GM19395 (cell line): ENCODE results near the gene KASH5.

ENCODE experiments used
- ATAC-seq: cut with Tn5 transposase; IDR thresholded peaks from one replicate; pipeline ENCODE4 v1.9.1; 2021; ENCODE audit warnings: mild to moderate bottlenecking, moderate library complexity; ENCODE audit not compliant: unreplicated experiment

The KASH5 gene

DNA sequence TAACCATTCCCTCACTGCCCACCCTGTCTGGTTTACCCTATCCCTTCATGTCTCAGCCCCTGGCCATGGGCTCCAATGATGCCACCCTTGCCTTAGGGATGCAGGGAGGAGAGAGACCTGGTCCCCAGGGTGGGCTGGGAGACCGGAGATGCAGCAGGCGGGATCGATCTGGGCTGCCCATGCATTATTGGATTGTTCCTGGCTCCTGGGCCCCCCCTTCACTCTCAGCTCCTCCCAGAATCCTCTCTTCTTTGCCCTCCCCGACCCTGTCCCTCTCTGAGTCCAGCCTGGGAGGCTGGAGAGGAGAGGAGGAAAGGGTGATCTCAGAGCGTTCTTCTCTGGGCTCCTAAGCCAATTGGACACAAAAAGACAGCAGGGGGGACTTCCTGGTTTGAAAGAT is 5.8 kb downstream of the KASH5 start:
- no peak for ATAC-seq

DNA sequence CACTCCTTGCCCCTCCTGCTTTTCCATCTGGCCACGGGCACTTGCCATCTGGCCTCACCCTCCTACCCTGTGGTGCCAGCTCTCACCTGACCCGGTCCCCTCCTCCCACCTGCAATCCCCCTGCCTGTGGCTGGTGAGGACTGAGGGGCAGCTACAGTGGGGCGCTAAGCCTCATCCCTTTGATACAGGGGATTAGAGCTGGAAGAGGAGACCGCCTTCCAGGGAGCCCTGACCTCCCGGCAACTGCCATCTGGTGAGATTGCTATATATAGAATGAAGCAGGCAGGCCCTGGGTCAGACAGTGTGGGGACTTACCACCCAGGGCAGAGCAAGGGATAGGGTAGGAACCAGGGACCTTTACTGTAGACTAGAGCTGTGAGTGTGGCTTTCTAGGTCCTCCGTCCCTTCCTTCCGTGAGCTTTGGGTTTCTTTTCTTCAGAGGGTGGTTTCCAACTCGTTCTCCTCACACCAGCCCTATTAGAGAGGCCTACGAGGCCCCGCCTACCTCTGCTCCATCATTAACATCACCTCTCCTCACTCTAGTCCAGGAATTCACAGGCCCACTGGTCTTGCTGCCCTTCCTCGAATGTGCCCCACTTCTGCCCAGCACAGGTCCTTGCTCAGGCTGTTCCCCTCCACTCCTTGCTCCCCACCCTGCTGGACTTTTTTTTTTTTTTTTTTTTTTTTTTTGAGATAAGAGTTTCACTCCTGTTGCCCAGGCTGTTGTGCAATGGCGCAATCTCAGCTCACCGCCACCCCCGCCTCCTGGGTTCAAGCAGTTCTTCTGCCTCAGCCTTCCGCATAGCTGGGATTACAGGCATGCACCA is 7.7 kb downstream of the KASH5 start:
- no peak for ATAC-seq

DNA sequence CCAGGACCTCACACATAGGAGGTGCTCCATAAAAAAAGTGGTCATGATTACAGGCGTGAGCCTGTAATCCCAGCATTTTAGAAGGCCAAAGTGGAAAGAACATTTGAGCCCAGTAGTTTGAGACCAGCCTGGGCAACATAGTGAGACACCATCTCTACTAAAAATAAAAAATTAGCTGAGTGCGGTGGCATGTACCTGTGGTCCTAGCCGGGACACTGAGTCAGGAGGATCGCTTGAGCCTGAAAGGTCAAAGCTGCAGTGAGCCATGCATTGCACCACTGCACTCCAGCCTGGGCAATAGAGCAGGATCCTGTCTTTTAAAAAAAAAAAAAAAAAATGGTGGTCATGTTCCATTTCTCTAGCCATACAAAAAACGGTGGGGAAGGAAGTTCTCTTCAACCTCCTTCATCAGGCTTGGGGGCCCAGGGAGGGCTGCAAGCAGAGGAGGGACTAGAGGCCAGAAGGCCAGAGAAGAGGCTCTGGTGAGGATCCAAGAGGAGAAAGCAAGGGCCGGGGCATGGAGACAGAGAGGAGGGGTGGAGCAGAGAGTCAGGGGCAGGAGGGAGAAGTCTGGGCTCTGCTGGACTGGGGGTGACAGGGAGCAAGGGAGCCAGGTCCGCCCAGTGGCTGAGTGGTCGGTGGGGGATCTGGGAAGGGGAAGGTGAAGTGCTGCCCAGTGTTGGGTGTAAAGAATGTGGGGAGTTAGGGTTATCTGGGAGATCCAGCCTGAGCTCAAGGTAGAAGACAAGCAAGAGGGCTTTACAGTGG is 8.9 kb downstream of the KASH5 start:
- no peak for ATAC-seq

DNA sequence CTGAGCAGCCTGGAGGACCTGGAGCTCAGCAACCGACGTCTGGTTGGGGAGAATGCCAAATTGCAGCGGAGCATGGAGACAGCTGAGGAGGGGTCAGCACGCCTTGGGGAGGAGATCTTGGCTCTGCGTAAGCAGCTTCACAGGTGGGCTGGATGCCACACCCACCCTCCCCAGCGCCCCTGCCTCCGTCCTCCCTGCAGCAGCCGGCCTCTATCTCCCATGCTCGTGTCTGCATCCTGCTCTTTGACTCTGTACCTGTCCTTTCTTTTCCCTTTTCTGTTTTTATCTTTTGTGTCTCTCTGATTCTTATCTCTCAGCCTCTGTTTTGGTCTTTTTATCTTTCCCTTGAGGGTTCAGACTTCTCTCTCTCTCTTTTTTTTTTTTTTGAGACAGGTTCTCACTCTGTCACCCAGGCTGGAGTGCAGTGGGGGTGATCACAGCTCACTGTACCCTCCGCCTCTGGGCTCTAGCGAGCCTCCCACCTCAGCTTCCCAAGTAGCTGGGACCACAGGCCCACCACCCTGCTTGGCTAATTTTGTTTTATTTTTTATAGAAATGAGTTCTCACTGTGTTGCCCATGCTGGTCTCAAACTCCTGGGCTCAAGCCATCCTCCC is 10.1 kb downstream of the KASH5 start:
- no peak for ATAC-seq

DNA sequence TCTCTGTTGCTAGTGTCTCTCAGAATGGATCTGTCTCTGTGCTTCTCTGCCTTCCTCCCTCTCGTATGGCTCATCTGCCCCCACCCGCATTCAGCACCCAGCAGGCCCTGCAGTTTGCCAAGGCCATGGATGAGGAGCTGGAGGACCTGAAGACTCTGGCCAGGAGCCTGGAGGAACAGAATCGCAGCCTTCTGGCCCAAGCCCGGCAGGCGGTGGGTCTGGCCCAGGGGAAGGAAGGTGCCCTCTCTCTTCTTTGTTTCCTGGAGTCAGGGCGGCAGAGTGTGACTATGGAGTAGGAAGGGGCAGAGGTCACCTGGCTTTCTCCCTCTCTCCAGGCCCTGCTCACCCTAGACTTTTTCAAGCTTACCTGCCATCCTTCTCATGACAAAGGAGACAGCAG is 10.9 kb downstream of the KASH5 start:
- no peak for ATAC-seq

DNA sequence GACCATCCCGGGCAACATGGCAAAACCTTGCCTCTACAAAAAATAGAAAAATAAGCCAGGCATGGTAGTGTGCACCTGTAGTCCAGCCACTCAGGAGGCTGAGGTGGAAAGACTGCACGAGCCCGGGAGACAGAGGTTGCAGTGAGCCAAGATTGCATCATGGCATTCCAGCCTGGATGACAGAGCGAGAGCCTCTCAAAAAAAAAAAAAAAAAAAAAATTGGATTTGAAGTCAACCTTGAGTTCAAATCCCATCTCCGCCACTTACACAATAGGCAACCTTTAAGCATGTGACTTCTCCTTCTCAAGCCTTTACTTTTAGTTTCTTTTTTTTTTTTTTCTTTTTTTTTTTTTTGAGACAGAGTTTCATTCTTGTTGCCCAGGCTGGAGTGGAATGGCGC is 12.0 kb downstream of the KASH5 start:
- no peak for ATAC-seq

DNA sequence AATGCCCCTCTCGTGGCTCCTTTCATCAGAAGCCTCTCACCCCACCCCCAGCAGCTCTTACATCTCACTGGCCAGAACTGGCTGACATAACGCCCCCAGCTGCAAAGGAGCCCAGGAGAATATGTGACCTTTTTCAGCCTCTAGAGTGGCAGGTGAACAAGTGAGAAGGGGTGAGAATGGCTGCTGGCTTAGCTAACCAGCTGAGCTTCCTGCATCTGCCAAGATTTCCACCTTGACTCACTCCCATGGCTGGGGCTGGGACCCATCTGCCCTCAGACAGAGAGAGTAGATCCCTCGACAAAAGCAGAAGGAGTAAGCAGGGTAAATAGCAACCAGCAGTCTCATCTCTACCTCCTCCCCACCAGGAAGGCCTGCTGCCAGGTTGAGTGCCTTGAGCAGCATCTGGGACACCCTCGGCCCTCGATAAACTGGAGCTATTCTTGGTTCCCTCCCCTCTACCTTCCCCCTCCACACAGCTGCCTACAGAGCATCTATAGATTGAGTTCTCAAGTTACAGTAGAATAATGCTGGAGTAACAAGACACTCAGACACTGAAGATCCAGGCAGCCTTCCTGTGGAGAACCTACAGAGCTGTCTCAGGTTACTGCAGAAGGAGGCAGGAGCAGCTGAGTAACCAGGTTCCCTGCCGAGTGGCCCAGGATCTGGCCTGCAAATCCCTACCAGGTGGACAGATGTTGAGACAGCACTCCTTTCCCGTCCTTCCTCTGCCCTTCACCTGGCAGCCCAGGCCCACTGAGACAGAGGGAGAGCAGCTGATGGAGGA is 15.5 kb downstream of the KASH5 start:
- ATAC-seq: no peak

DNA sequence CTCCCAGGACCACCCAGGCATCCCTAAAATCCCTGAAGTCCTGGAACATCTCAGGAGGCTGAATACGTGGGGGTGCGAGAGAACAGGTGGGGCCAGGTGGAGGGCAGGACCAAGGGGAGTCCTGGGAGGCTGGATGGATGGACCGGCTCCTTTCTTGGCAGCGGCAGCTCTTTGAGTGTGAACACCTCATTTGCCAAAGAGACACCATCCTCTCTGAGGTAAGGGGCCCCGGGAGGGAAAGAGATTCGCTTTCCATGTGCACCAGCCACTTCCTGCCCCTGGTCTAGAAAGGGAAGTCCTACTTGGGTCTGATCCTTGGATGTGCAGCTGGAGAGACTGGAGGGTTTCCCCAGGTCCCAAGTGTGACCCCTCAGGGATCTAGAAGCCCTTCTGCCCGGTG is 19.0 kb downstream of the KASH5 start:
- no peak for ATAC-seq

DNA sequence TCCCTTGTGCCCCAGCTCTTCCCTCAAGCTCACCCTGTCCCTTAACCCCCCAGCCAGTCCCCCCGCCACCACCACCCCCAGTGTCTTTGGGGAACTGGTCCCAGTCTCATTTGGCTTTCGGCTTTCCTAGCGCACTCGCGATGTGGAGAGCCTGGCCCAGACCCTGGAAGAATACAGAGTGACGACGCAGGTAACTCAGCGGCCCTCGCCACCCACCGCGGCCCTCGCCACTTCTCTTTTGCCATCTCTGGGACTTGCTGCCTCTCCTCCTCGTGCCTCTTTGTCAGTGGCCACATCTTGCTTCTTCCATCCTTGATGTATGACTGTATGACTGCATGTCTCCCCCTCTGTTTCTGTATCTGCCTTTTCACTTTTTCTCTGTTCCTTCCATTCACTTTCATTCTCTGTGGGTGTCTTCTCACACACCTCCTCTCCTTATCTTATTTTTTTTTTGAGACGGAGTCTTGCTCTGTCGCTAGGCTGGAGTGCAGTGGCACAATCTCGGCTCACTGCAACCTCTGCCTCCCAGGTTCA is 19.5 kb downstream of the KASH5 start:
- no peak for ATAC-seq

DNA sequence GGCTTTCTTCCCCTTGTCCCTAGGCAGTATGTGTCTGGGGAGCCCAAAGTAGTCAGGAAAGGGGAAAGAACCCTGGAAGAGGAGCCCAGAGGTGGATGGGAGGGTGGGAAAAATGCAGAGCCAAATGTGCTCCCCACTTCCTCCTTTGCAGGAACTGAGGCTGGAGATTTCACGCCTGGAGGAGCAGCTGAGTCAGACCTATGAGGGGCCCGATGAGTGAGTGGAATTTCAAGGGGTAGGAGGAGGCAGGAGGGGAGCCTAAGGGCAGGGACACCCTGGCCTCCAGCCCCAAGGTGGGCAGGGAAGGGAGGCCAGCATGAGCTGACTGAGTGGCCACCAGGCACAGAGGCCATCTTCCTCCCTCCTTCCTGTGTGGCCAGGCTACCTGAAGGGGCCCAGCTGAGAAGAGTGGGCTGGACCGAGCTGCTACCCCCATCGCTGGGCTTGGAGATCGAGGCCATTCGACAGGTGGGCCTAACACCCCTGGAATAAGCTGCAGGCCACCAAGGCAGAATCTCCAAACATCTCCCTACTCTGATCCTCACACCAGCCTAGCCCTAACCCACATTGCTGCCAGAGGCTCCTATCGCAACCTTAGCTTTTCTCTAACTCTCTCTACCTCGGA is 20.9 kb downstream of the KASH5 start:
- no peak for ATAC-seq

DNA sequence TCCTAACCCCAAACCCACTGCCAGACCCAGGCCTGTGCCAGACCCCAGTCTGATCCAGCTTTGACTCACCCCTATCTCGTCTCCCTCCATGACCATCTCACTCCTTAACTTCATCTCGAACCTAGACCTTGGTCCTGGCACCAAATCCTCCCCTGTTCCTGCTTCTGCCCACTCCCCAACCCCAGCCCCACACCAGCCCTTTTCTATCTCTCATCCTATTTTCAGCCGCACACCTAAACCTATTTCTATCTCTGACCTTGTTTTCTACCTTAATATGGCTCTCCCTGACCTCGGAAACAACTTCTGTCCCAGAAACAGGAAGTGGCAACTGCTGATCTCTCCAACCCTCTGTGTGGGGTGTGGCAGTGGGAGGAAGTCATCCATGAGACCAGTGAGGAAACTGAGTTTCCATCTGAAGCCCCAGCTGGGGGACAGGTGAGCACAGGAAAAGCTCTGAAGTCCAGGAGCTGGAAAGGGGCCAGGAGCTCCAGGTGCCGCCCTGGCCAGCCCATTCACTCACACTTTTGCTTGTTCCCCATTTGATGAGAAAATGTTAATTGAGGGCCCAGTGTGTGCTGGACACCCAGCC is 21.5 kb downstream of the KASH5 start:
- ATAC-seq: no peak

DNA sequence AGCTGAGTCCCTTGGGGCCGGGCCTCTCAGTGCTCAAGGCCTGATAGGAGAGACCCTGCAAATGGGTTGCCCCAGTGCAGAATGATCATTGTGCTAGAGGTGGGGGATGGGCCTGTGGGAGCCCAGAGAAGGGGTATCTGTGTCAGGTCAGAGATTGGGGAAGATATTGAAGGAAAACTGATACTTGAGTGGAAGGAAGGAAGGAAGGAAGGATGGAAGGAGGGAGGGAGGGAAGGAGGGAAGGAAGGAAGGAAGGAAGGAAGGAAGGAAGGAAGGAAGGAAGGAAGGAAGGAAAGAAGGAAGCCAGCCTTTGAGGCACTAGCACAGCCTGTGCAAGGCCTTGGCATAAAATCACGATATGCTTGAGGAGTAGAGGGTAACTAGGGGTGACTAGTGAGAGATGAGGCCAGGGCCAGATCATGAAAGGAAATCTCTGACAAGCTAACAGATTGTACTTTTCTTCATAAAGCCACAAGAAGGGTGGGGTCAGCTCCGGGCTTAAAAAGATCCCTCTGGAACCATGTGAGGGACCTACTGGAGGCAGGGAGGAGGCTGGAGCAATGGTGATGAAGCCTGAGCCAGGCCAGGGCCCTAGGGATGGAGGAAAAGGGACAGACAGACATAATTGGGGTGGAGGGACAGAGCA is 23.8 kb downstream of the KASH5 start:
- ATAC-seq: no peak

DNA sequence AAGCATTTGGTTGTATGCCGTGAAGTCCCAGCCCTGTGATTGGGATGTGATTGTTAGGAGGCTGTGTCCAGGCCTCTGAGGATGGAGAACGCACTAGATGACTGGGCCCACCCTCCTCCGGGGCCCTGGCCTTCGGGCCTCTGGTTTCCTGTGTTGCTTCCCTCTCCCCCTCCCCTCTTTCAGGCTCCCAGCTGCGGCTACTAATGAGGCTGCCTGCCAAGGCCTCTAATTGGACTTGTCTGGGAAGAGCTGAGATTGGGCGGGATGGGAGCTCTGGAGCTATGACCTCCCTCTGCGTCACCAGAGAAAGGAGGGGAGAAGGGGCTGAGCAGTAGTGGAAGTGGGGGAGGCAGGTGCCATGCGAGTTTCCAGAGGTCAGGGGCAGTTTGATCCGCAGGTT is 25.3 kb downstream of the KASH5 start:
- ATAC-seq: no peak

DNA sequence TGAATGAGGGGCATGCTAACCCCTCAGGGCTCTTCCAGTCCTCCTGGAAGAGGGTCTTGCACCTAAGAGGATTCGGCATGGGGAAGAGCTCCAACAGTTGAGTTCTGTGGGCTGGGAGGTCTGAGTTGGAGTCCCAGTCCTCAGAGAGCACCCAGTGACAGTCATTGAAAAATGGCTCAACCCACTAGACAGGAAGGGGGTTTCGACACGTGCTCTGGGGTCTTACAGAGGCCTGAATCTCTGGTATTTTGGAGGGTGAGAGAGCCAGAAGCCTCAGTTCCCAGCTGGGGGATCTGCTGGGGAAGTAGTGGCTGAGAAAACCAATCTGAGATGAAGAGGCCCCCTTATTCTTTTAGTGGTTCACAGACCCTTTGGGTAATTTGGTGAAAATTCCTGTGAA is 26.2 kb downstream of the KASH5 start:
- ATAC-seq: no peak

DNA sequence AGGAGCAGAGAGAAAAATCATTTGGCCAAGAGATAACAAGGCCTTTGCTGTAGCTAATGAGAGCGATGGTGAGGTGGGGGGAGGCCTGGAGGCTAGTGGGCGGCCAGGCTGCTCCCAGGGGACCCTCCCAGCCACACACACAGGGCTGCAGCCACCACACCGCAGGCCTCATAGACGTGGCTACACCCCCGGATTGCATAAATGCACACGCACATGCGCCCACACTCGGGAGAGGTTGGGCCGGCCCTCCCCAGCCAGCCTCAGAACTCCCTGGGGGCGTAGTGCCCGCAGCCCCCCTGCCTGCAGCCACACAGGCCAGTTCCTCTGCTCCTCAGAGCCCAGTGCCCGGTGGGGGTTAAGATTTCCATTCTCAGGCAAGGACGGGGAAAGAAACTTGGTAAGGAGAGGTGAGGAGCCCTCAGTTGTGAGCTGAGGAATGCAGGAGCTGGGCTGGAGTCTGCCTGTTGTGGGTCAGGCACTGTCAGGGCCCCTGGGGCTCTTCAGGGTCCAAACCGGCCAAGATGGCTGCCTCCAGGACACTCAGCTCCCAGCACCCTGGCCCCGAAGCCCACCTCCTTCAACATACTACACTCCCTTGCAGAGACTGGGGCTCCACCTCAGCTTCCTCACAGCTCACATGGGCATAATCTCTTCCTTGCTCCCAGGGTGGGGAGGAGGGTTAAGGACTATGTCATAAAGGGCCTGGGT is 27.2 kb downstream of the KASH5 start:
- ATAC-seq: no peak

DNA sequence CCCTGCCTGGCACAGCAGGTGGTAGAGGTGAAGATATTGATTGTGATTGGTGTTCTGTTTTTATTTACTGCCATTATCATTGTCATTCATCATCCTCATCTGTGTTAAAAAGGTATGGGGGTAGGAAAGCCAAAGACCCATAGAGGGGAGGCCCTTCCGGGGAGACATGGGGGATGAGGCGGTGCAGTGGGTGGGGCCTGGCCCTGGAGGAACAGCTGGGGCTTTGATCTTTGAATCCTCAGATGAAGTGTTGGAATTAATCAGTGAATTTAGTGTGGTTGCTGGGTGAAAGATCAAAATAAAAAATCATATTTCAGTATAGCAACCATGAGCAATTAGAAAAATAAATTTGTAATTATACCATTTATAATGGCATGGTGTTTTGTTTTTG is 27.8 kb downstream of the KASH5 start:
- ATAC-seq: no peak

DNA sequence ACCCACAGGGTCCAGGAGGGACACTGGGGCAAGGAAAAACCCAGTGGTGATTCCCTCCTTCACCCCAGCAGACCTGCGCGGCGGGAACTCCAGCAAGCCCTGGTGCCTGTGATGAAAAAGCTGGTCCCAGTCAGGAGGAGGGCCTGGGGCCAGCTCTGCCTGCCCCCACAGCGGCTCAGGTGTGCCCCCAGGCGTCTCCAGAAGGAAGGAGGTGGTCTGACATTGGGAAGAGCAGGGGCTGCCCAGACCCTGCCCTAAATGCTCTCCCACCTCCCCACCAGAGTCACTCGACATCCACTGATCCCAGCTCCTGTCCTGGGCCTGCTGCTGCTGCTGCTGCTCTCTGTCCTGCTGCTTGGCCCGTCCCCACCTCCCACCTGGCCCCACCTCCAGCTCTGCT is 29.0 kb downstream of the KASH5 start:
- no peak for ATAC-seq

DNA sequence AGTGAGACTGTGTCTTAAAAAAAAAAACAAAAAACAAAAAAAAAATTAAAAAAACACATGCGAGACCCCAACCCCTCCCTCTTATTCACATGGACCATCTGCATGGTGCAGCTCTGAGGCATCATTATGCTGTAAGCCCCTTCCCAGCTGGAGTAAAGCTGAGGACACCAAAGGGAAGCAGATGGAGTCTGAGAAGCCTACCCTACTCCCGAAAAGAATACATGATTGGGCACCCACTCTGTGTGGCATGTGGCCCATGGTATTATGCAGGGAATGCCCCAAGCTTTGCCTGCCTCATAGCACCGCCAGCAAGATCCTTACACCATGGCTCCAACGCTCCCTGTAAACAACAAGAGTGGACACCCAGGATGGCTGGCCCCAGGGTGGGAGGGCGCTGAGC is 30.5 kb downstream of the KASH5 start:
- ATAC-seq: no peak

DNA sequence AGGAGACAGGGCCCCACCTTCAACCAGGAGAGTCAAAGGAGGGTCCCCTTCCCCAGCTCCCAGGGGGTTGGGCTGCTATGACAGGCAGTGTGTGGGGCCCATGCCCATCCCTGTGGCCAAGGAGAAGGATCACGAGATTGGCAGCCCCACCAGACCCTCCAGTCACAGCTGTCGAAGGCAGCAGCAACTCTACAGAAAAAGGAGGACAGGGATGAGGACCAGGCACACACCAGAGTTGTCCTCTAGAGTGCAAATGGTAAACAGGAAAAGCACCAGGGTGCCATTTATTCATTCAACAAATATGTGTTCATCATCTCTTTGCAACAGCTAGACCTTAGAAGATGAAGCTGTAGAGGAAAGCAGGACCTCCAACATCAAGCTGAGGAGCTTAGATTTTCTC is 31.1 kb downstream of the KASH5 start:
- no peak for ATAC-seq
